Measurements from ENCODE around the gene TUBD1. TPM values are rescaled to one million over a fixed set of nuclear protein-coding genes. Genes with fewer than 3 reads are reported as not detected.
A peak's percentile ranks its signal among the peaks of the same experiment; 100 is the strongest.

The TUBD1 gene
- total RNA-seq, 2 donors from 2014 or later: 17.5 to 24.1 TPM

DNA sequence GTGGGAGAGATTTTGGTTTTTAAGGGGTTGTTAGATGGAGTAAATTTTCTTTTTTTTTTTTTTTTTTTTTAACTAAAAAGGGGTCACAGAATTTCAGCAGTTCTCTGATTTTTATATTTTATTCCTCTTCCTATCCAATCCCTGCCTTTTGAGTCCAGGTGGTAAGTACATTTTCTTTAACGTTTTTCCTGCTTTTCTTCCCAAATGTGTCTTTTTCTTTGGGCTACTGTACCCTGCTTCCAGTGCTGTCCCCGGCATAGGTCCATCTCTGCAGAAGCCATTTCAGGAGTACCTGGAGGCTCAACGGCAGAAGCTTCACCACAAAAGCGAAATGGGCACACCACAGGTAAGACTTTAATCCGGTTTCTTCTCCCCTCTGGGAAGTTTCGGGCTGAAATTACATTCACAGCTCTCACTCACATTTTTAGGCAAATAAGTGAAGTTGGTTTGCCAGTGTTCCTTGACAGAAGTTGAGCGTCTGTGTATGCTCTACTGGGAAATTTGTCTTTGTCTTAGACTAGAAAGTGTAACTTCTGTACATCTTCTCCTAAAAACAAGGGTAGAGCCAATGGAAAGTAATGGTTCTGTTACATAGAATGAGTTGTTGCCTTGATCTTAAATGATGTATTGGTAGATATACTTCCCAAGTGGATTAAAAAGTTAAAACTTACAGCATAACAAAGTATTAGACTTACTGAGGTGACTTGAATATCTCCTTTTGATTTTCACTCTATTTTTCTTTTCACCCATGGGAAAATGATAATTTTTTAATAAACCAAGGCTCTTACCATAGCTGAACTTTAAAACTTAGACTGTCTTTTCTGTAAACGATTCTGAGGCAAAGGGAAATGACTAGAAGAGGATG is 54.5 kb downstream of the TUBD1 start:
- Histone ChIP-seq H3K27ac (ENCODE audit: low read depth, low read length) (peak overlapping the region; percentile 74), H3K4me1 (ENCODE audit: control insufficient read depth, insufficient read depth, low read length) (peaks cover 3% of the 10 kb centered on the region), H3K36me3 (ENCODE audit: control insufficient read depth, insufficient read depth, low read length) (peaks cover 25% of the 10 kb centered on the region), H3K9ac (ENCODE audit: extremely low read depth, low read length, poor library complexity, severe bottlenecking) (peak overlapping the region; percentile 98), H3K4me3 (ENCODE audit: low read length) (peak overlapping the region; percentile 98), H3K27me3 (ENCODE audit: control insufficient read depth, insufficient read depth, low read length, poor library complexity, severe bottlenecking) (no peaks in the 10 kb centered on the region), H3K9me3 (ENCODE audit: control insufficient read depth, low read length) (no peaks in the 10 kb centered on the region)
- H3K36me3 Mint-ChIP-seq (ENCODE audit: low read depth): peaks cover 33% of the 10 kb centered on the region
- TF ChIP-seq, protein P1, sequence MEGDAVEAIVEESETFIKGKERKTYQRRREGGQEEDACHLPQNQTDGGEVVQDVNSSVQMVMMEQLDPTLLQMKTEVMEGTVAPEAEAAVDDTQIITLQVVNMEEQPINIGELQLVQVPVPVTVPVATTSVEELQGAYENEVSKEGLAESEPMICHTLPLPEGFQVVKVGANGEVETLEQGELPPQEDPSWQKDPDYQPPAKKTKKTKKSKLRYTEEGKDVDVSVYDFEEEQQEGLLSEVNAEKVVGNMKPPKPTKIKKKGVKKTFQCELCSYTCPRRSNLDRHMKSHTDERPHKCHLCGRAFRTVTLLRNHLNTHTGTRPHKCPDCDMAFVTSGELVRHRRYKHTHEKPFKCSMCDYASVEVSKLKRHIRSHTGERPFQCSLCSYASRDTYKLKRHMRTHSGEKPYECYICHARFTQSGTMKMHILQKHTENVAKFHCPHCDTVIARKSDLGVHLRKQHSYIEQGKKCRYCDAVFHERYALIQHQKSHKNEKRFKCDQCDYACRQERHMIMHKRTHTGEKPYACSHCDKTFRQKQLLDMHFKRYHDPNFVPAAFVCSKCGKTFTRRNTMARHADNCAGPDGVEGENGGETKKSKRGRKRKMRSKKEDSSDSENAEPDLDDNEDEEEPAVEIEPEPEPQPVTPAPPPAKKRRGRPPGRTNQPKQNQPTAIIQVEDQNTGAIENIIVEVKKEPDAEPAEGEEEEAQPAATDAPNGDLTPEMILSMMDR (conservative IDR thresholded peaks at IDR 0.05): no peak
- no peaks in the 10 kb centered on the region for H3K9me3 Mint-ChIP-seq
- peak overlapping the region; percentile 98 for H3K27ac Mint-ChIP-seq
- peak overlapping the region; percentile 75 for H3K4me3 Mint-ChIP-seq
- peak; percentile 74 for DNase-seq
- 0 to 8% methylated on average over 4 to 8 of the region's 8 CpGs for WGBS, 2 experiments (ENCODE audit: insufficient coverage in 1 of 2, insufficient read length in 1 of 2)
- no peaks in the 10 kb centered on the region for H3K27me3 Mint-ChIP-seq (ENCODE audit: insufficient read depth)
- H3K4me1 Mint-ChIP-seq: peaks cover 32% of the 10 kb centered on the region

DNA sequence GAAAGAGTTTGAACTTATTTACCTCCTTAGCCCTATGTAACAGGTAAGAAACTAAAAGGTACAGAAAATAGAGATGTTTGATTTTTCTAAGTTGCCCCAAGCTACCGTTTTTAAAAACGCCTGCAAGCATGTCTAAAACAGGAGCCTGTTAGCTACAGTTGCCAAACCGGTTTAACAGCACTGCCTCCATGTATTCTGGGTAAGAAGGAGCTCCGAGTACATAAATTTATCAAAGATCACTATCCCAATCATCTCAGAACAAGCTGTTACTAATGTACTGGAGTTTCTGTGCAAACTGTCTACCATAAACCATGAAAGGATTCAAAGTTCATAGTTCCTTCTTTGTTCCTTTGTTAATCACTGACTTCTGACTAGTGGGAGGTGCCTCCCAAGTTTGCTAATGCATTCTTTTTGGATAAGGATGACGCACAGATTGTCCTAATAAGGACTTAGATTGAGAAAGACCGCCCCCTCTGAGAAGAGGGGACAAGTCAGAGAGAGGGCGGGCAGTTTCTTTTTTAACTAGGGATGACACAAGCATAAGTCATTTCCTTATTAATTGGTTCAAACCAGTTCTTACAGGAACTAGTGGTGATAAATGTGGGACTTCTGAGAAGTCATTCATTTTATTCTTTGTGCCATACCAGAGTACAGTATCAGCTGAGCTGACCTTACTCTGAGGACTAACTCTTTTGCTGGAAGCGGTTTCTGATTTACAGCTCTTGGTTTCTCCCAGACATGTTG is 55.3 kb downstream of the TUBD1 start:
- peaks cover 28% of the 10 kb centered on the region for H3K36me3 Mint-ChIP-seq (ENCODE audit: low read depth)
- TF ChIP-seq, protein P1 (conservative IDR thresholded peaks at IDR 0.05): peak; percentile 10
- Histone ChIP-seq H3K4me1 (ENCODE audit: control insufficient read depth, insufficient read depth, low read length) (peaks cover 3% of the 10 kb centered on the region), H3K9me3 (ENCODE audit: control insufficient read depth, low read length) (no peaks in the 10 kb centered on the region), H3K27ac (ENCODE audit: low read depth, low read length) (peak overlapping the region; percentile 94), H3K27me3 (ENCODE audit: control insufficient read depth, insufficient read depth, low read length, poor library complexity, severe bottlenecking) (no peaks in the 10 kb centered on the region), H3K4me3 (ENCODE audit: low read length) (peak overlapping the region; percentile 98), H3K9ac (ENCODE audit: extremely low read depth, low read length, poor library complexity, severe bottlenecking) (peak overlapping the region; percentile 98), H3K36me3 (ENCODE audit: control insufficient read depth, insufficient read depth, low read length) (peaks cover 25% of the 10 kb centered on the region)
- H3K4me1 Mint-ChIP-seq: peaks cover 32% of the 10 kb centered on the region
- DNase-seq: peak; percentile 88
- H3K27me3 Mint-ChIP-seq (ENCODE audit: insufficient read depth): no peaks in the 10 kb centered on the region
- H3K4me3 Mint-ChIP-seq: peak overlapping the region; percentile 75
- peak overlapping the region; percentile 98 for H3K27ac Mint-ChIP-seq
- 7 to 12% methylated on average over 7 to 8 of the region's 8 CpGs for WGBS, 2 experiments (ENCODE audit: insufficient coverage in 1 of 2, insufficient read length in 1 of 2)
- no peaks in the 10 kb centered on the region for H3K9me3 Mint-ChIP-seq

DNA sequence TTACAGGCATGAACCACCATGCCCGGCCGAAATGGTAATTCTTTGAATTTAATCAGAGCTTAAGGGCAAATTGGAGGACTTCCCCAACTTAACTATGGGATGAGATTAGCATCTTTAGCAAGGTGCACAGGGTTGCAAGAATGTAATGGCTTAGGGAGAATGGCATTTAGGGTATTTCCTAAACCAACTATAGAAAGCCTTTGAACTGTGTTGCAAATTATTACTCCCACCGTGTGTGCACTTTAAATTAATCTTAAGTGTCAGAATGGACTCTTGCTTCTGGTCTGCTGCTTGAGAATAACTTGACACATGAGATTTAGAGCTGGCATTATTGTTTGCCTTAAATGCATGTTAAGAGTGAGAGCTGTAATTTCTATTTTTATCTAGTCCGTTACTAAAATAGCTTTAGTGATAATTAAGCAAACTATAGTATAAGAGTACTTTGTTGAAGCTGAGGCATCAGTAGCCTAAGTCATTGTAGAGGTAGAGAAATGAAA is 59.8 kb downstream of the TUBD1 start:
- H3K27ac ChIP-seq (ENCODE audit: low read depth, low read length): no peak overlapping the region
- H3K9me3 Mint-ChIP-seq: no peaks in the 10 kb centered on the region
- peaks cover 9% of the 10 kb centered on the region for H3K4me1 ChIP-seq (ENCODE audit: control insufficient read depth, insufficient read depth, low read length)
- peaks cover 7% of the 10 kb centered on the region for H3K36me3 Mint-ChIP-seq (ENCODE audit: low read depth)
- no peak overlapping the region for H3K9ac ChIP-seq (ENCODE audit: extremely low read depth, low read length, poor library complexity, severe bottlenecking)
- no peaks in the 10 kb centered on the region for H3K36me3 ChIP-seq (ENCODE audit: control insufficient read depth, insufficient read depth, low read length)
- H3K4me3 ChIP-seq (ENCODE audit: low read length): no peak overlapping the region
- no peak overlapping the region for H3K4me3 Mint-ChIP-seq
- TF ChIP-seq, protein P1 (conservative IDR thresholded peaks at IDR 0.05): no peak
- no peaks in the 10 kb centered on the region for H3K9me3 ChIP-seq (ENCODE audit: control insufficient read depth, low read length)
- H3K27me3 Mint-ChIP-seq (ENCODE audit: insufficient read depth): no peaks in the 10 kb centered on the region
- peaks cover 28% of the 10 kb centered on the region for H3K4me1 Mint-ChIP-seq
- WGBS, 2 experiments (ENCODE audit: insufficient coverage in 1 of 2, insufficient read length in 1 of 2): 84 to 90% methylated on average over 4 of the region's 4 CpGs
- DNase-seq: no peak
- peak overlapping the region; percentile 55 for H3K27ac Mint-ChIP-seq
- H3K27me3 ChIP-seq (ENCODE audit: control insufficient read depth, insufficient read depth, low read length, poor library complexity, severe bottlenecking): no peaks in the 10 kb centered on the region

Measured in endodermal cell (in vitro differentiated cells).